ENCODE results near the gene RNF11. TPM values are rescaled to one million over a fixed set of nuclear protein-coding genes. Genes with fewer than 3 reads are reported as not detected.
"Not testable (repeated sequence)": the region's sequence is repeated elsewhere in the genome, so short reads cannot be mapped to it uniquely, and the experiment has no call there.

The RNF11 gene
- total RNA-seq, 1 donor from 2014 or later = 53.8 TPM

GRCh38 chr1:51237351-51238033 is 1.4 kb downstream of the RNF11 start:
- H3K9me3 ChIP-seq (ENCODE audit: control insufficient read depth in 3 of 3, low read length in 3 of 3) = no peaks in the 10 kb centered on the region
- peak overlapping the region; percentile 81 to 99 (median 96) for H3K4me3 ChIP-seq (ENCODE audit: low read length in 3 of 3)
- H3K36me3 ChIP-seq (ENCODE audit: control insufficient read depth in 3 of 3, insufficient read depth in 3 of 3, low read length in 3 of 3) = peaks cover 0 to 4% (median 0%) of the 10 kb centered on the region in 3 donors
- H3K4me1 ChIP-seq (ENCODE audit: control insufficient read depth in 3 of 3, insufficient read depth in 3 of 3, low read length in 3 of 3) = peaks cover 33 to 45% (median 42%) of the 10 kb centered on the region in 3 donors
- H3K9ac ChIP-seq (ENCODE audit: low read depth in 1 of 3, low read length in 3 of 3) = peak overlapping the region; percentile 97 to 99 (median 98)
- peak overlapping the region; percentile 95 for H3K27ac ChIP-seq (ENCODE audit: low read depth, low read length)
- H3K27me3 ChIP-seq (ENCODE audit: control insufficient read depth in 3 of 3, insufficient read depth in 3 of 3, low read length in 3 of 3) = no peaks in the 10 kb centered on the region

DNA sequence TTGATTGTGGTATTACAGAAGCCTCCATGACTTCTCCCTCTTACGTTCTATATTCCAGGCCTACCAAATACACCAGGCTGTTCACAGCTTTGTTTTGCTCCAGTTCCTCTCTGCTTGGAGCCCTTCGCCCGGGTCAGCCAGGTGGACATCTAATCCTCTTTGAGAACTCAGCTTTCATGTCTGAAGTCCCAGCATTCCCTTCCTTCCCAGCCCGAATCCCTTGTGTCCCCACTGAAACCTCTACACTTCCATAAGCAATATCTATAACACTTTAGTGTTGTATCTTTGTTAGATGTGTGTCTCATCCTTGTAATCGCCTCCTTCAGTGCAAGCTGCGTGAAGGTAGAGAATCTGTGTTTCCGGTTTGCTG is 1.9 kb downstream of the RNF11 start:
- Histone ChIP-seq H3K27me3 (ENCODE audit: control insufficient read depth in 3 of 3, insufficient read depth in 3 of 3, low read length in 3 of 3) (no peaks in the 10 kb centered on the region), H3K36me3 (ENCODE audit: control insufficient read depth in 3 of 3, insufficient read depth in 3 of 3, low read length in 3 of 3) (peaks cover 0 to 4% (median 0%) of the 10 kb centered on the region in 3 donors), H3K4me1 (ENCODE audit: control insufficient read depth in 3 of 3, insufficient read depth in 3 of 3, low read length in 3 of 3) (peaks cover 33 to 46% (median 42%) of the 10 kb centered on the region in 3 donors), H3K9me3 (ENCODE audit: control insufficient read depth in 3 of 3, low read length in 3 of 3) (no peaks in the 10 kb centered on the region), H3K9ac (ENCODE audit: low read depth in 1 of 3, low read length in 3 of 3) (peak overlapping the region; percentile 60 to 98 (median 79)), H3K4me3 (ENCODE audit: low read length in 3 of 3) (peak overlapping the region; percentile 81 to 99 (median 96)), H3K27ac (ENCODE audit: low read depth, low read length) (peak overlapping the region; percentile 95)

- Histone ChIP-seq H3K36me3 (ENCODE audit: control insufficient read depth in 3 of 3, insufficient read depth in 3 of 3, low read length in 3 of 3) (peaks cover 0 to 4% (median 0%) of the 10 kb centered on the region in 3 donors), H3K4me1 (ENCODE audit: control insufficient read depth in 3 of 3, insufficient read depth in 3 of 3, low read length in 3 of 3) (peaks cover 32 to 43% (median 41%) of the 10 kb centered on the region in 3 donors), H3K9ac (ENCODE audit: low read depth in 1 of 3, low read length in 3 of 3) (peak overlapping the region in 2 of 3 donors; percentile 7 to 17), H3K27me3 (ENCODE audit: control insufficient read depth in 3 of 3, insufficient read depth in 3 of 3, low read length in 3 of 3) (no peaks in the 10 kb centered on the region), H3K27ac (ENCODE audit: low read depth, low read length) (peak overlapping the region; percentile 48), H3K4me3 (ENCODE audit: low read length in 3 of 3) (peak overlapping the region in 1 of 3 donors; percentile 15), H3K9me3 (ENCODE audit: control insufficient read depth in 3 of 3, low read length in 3 of 3) (no peaks in the 10 kb centered on the region)
Measured at GRCh38 chr1:51240084-51240483, 4.0 kb downstream of the RNF11 start.

GRCh38 chr1:51241119-51241518 is 5.0 kb downstream of the RNF11 start:
- no peaks in the 10 kb centered on the region for H3K27me3 ChIP-seq (ENCODE audit: control insufficient read depth in 3 of 3, insufficient read depth in 3 of 3, low read length in 3 of 3)
- H3K4me1 ChIP-seq (ENCODE audit: control insufficient read depth in 3 of 3, insufficient read depth in 3 of 3, low read length in 3 of 3) = peaks cover 34 to 45% (median 43%) of the 10 kb centered on the region in 3 donors
- no peaks in the 10 kb centered on the region for H3K9me3 ChIP-seq (ENCODE audit: control insufficient read depth in 3 of 3, low read length in 3 of 3)
- peaks cover 0 to 4% (median 0%) of the 10 kb centered on the region in 3 donors for H3K36me3 ChIP-seq (ENCODE audit: control insufficient read depth in 3 of 3, insufficient read depth in 3 of 3, low read length in 3 of 3)
- no peak overlapping the region for H3K4me3 ChIP-seq (ENCODE audit: low read length in 3 of 3)
- H3K9ac ChIP-seq (ENCODE audit: low read depth in 1 of 3, low read length in 3 of 3) = no peak overlapping the region
- no peak overlapping the region for H3K27ac ChIP-seq (ENCODE audit: low read depth, low read length)

GRCh38 chr1:51242546-51242945 is 6.5 kb downstream of the RNF11 start:
- Histone ChIP-seq H3K36me3 (ENCODE audit: control insufficient read depth in 3 of 3, insufficient read depth in 3 of 3, low read length in 3 of 3) (no peaks in the 10 kb centered on the region), H3K9ac (ENCODE audit: low read depth in 1 of 3, low read length in 3 of 3) (no peak overlapping the region), H3K4me1 (ENCODE audit: control insufficient read depth in 3 of 3, insufficient read depth in 3 of 3, low read length in 3 of 3) (peaks cover 40 to 49% (median 44%) of the 10 kb centered on the region in 3 donors), H3K4me3 (ENCODE audit: low read length in 3 of 3) (no peak overlapping the region), H3K27me3 (ENCODE audit: control insufficient read depth in 3 of 3, insufficient read depth in 3 of 3, low read length in 3 of 3) (no peaks in the 10 kb centered on the region), H3K9me3 (ENCODE audit: control insufficient read depth in 3 of 3, low read length in 3 of 3) (no peaks in the 10 kb centered on the region), H3K27ac (ENCODE audit: low read depth, low read length) (no peak overlapping the region)

GRCh38 chr1:51247022-51247421 is 10.9 kb downstream of the RNF11 start:
- no peaks in the 10 kb centered on the region for H3K27me3 ChIP-seq (ENCODE audit: control insufficient read depth in 3 of 3, insufficient read depth in 3 of 3, low read length in 3 of 3)
- H3K4me1 ChIP-seq (ENCODE audit: control insufficient read depth in 3 of 3, insufficient read depth in 3 of 3, low read length in 3 of 3) = peaks cover 17 to 23% (median 23%) of the 10 kb centered on the region in 3 donors
- H3K36me3 ChIP-seq (ENCODE audit: control insufficient read depth in 3 of 3, insufficient read depth in 3 of 3, low read length in 3 of 3) = no peaks in the 10 kb centered on the region
- no peak overlapping the region for H3K9ac ChIP-seq (ENCODE audit: low read depth in 1 of 3, low read length in 3 of 3)
- no peaks in the 10 kb centered on the region for H3K9me3 ChIP-seq (ENCODE audit: control insufficient read depth in 3 of 3, low read length in 3 of 3)
- H3K4me3 ChIP-seq (ENCODE audit: low read length in 3 of 3) = no peak overlapping the region
- H3K27ac ChIP-seq (ENCODE audit: low read depth, low read length) = no peak overlapping the region

DNA sequence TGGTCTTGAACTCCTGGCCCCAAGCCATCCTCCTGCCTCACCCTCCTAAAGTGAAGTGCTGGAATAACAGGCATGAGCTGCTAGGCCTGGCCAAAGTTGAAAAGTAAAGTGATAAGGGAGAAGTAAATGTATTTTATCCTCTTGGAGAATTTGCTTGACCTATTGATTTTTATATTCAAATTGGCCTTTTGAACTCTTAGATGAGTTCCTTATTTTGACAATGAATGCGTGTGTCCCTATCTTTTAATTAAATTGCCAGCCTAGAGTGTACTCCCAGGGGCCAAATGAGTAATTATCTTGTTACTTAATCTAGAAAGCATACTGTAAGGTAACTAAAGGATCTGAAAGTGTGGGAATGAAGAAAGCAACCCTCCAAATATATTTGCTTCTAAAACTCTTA is 11.4 kb downstream of the RNF11 start:
- Histone ChIP-seq H3K4me1 (ENCODE audit: control insufficient read depth in 3 of 3, insufficient read depth in 3 of 3, low read length in 3 of 3) (peaks cover 17 to 23% (median 18%) of the 10 kb centered on the region in 3 donors), H3K9me3 (ENCODE audit: control insufficient read depth in 3 of 3, low read length in 3 of 3) (no peaks in the 10 kb centered on the region), H3K9ac (ENCODE audit: low read depth in 1 of 3, low read length in 3 of 3) (no peak overlapping the region), H3K4me3 (ENCODE audit: low read length in 3 of 3) (no peak overlapping the region), H3K27ac (ENCODE audit: low read depth, low read length) (no peak overlapping the region), H3K36me3 (ENCODE audit: control insufficient read depth in 3 of 3, insufficient read depth in 3 of 3, low read length in 3 of 3) (no peaks in the 10 kb centered on the region), H3K27me3 (ENCODE audit: control insufficient read depth in 3 of 3, insufficient read depth in 3 of 3, low read length in 3 of 3) (no peaks in the 10 kb centered on the region)

- Histone ChIP-seq H3K9me3 (ENCODE audit: control insufficient read depth in 3 of 3, low read length in 3 of 3) (no peaks in the 10 kb centered on the region), H3K27ac (ENCODE audit: low read depth, low read length) (no peak overlapping the region), H3K9ac (ENCODE audit: low read depth in 1 of 3, low read length in 3 of 3) (no peak overlapping the region), H3K4me1 (ENCODE audit: control insufficient read depth in 3 of 3, insufficient read depth in 3 of 3, low read length in 3 of 3) (peaks cover 17 to 22% (median 17%) of the 10 kb centered on the region in 3 donors), H3K27me3 (ENCODE audit: control insufficient read depth in 3 of 3, insufficient read depth in 3 of 3, low read length in 3 of 3) (no peaks in the 10 kb centered on the region), H3K36me3 (ENCODE audit: control insufficient read depth in 3 of 3, insufficient read depth in 3 of 3, low read length in 3 of 3) (no peaks in the 10 kb centered on the region), H3K4me3 (ENCODE audit: low read length in 3 of 3) (no peak overlapping the region)
Measured at GRCh38 chr1:51249445-51249844, 13.4 kb downstream of the RNF11 start.

DNA sequence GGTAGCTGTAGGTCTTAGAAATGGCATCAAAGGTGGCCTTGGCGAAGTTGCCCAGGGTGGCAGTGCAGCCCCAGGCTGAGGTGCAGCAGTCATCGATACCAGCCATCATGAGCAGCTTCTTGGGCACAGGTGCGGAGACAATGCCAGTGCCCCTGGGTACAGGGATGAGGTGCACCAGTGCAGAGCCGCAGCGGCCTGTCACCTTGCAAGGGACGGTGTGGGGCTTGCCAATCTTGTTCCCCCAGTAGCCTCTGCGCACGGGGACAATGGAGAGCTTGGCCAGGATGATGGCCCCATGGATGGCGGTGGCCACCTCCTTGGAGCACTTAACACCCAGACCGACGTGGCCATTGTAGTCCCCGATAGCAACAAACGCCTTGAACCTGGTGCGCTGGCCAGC is 14.7 kb downstream of the RNF11 start:
- not testable (repeated sequence) for H3K4me3 ChIP-seq (ENCODE audit: low read length in 3 of 3); H3K27me3 ChIP-seq (ENCODE audit: control insufficient read depth in 3 of 3, insufficient read depth in 3 of 3, low read length in 3 of 3); H3K36me3 ChIP-seq (ENCODE audit: control insufficient read depth in 3 of 3, insufficient read depth in 3 of 3, low read length in 3 of 3); H3K9ac ChIP-seq (ENCODE audit: low read depth in 1 of 3, low read length in 3 of 3); H3K9me3 ChIP-seq (ENCODE audit: control insufficient read depth in 3 of 3, low read length in 3 of 3); H3K27ac ChIP-seq (ENCODE audit: low read depth, low read length)
- peaks cover 11 to 19% (median 17%) of the 10 kb centered on the region in 3 donors for H3K4me1 ChIP-seq (ENCODE audit: control insufficient read depth in 3 of 3, insufficient read depth in 3 of 3, low read length in 3 of 3)

DNA sequence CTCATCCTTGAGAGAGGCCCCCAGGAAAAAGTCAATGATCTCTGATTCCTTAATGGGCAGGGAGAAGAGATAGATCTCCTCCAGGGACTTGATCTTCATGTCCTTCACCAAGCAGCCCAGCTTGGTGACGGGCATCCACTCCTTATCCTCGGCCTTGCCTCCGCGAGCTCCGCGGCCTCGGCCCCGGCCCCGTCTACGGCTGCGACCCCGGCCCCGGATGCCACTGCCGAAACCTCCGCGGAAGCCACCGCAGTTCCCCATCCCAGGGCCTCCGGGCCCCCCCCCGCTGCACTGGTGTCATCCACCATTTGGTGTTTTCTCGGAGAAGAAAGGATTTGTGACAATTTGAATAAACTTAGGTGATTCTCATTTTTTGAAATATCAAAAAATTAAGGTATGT is 15.1 kb downstream of the RNF11 start:
- H3K36me3 ChIP-seq (ENCODE audit: control insufficient read depth in 3 of 3, insufficient read depth in 3 of 3, low read length in 3 of 3); H3K4me3 ChIP-seq (ENCODE audit: low read length in 3 of 3); H3K9me3 ChIP-seq (ENCODE audit: control insufficient read depth in 3 of 3, low read length in 3 of 3); H3K9ac ChIP-seq (ENCODE audit: low read depth in 1 of 3, low read length in 3 of 3); H3K27ac ChIP-seq (ENCODE audit: low read depth, low read length); H3K27me3 ChIP-seq (ENCODE audit: control insufficient read depth in 3 of 3, insufficient read depth in 3 of 3, low read length in 3 of 3): not testable (repeated sequence)
- H3K4me1 ChIP-seq (ENCODE audit: control insufficient read depth in 3 of 3, insufficient read depth in 3 of 3, low read length in 3 of 3) = peaks cover 8 to 15% (median 14%) of the 10 kb centered on the region in 3 donors
